ENCODE measurements around the gene LRMDA.

LRMDA gene

GRCh38 chr10:75437693-75438092 is 6.3 kb downstream of the LRMDA start:
- no peaks in the 10 kb centered on the region for H3K4me1 ChIP-seq
- peaks cover 3% of the 10 kb centered on the region for H3K27me3 ChIP-seq (ENCODE audit: low read depth)
- no peaks in the 10 kb centered on the region for H3K36me3 ChIP-seq (replicated peaks)
- no peaks in the 10 kb centered on the region for H3K9me3 ChIP-seq
- DNase-seq (ENCODE audit: low spot score in 2 of 2): no peak
- in situ Hi-C loops (cut with MboI; ENCODE audit: low sequenced_read_pairs): no loop called here
- no peak overlapping the region for H3K4me3 ChIP-seq

DNA sequence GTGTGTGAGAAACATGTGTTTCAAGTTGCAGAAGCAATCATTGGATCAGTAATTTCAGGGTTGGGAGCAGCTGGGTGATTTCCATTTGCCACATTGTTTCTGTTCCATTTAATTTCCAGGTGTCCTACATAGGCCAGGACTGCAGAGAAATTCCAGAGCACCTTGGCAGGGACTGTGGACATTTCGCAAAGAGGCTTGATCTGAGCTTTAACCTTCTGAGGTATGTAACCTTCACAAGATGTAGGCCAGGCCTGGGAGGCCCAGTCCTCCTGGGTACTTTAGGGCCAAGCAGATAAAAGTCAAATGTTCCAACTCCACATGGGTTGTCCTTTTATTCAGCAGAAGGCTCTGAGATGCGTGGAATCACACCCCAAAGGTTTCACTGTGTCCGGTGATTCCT is 6.9 kb downstream of the LRMDA start:
- DNase-seq (ENCODE audit: low spot score in 2 of 2): no peak
- no peaks in the 10 kb centered on the region for H3K4me1 ChIP-seq
- no peak overlapping the region for H3K4me3 ChIP-seq
- no peaks in the 10 kb centered on the region; the same call in 1 of the 2 replicates for H3K27me3 ChIP-seq (ENCODE audit: low read depth)
- no peaks in the 10 kb centered on the region for H3K36me3 ChIP-seq (replicated peaks)
- in situ Hi-C loops (cut with MboI; ENCODE audit: low sequenced_read_pairs): no loop called here
- H3K9me3 ChIP-seq: peaks cover 2% of the 10 kb centered on the region; the same call in 1 of the 2 replicates

DNA sequence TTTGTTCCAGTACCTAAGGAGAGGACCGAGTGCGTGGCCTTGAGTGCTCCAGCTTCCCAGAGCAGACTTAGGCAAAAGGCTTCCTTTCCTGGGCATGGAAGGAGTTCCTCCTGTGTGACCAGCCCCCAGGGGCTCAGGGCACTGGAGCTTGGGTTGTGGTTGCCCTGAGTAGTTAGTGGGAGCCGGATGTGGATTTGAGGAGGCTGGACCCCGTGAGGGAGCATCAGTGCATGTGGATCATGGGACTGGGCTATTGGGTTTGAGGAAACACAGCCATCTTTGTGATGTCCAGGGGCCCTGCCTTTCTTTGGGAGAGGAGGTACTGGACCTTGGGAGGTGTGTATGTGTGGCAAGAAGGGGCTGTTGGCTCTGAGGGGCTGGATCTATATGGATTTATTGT is 8.4 kb downstream of the LRMDA start:
- H3K4me1 ChIP-seq: no peaks in the 10 kb centered on the region
- no peaks in the 10 kb centered on the region for H3K36me3 ChIP-seq (replicated peaks)
- no peak for DNase-seq (ENCODE audit: low spot score in 2 of 2)
- in situ Hi-C loops (cut with MboI; ENCODE audit: low sequenced_read_pairs): no loop called here
- H3K9me3 ChIP-seq: peaks cover 10% of the 10 kb centered on the region; the same call in 1 of the 2 replicates
- H3K27me3 ChIP-seq (ENCODE audit: low read depth): no peaks in the 10 kb centered on the region
- H3K4me3 ChIP-seq: no peak overlapping the region

GRCh38 chr10:75440271-75440793 is 8.9 kb downstream of the LRMDA start:
- no peaks in the 10 kb centered on the region for H3K27me3 ChIP-seq (ENCODE audit: low read depth)
- peaks cover 10% of the 10 kb centered on the region; the same call in 1 of the 2 replicates for H3K9me3 ChIP-seq
- H3K4me1 ChIP-seq: no peaks in the 10 kb centered on the region
- no peak overlapping the region for H3K4me3 ChIP-seq
- no peak for DNase-seq (ENCODE audit: low spot score in 2 of 2)
- in situ Hi-C loops (cut with MboI; ENCODE audit: low sequenced_read_pairs): no loop called here
- no peaks in the 10 kb centered on the region for H3K36me3 ChIP-seq (replicated peaks)

GRCh38 chr10:75441196-75441595 is 9.8 kb downstream of the LRMDA start:
- peaks cover 10% of the 10 kb centered on the region; the same call in 1 of the 2 replicates for H3K9me3 ChIP-seq
- H3K36me3 ChIP-seq (replicated peaks): no peaks in the 10 kb centered on the region
- no peak overlapping the region for H3K4me3 ChIP-seq
- DNase-seq (ENCODE audit: low spot score in 2 of 2): no peak
- no peaks in the 10 kb centered on the region for H3K27me3 ChIP-seq (ENCODE audit: low read depth)
- H3K4me1 ChIP-seq: no peaks in the 10 kb centered on the region
- in situ Hi-C loops (cut with MboI; ENCODE audit: low sequenced_read_pairs): no loop called here

DNA sequence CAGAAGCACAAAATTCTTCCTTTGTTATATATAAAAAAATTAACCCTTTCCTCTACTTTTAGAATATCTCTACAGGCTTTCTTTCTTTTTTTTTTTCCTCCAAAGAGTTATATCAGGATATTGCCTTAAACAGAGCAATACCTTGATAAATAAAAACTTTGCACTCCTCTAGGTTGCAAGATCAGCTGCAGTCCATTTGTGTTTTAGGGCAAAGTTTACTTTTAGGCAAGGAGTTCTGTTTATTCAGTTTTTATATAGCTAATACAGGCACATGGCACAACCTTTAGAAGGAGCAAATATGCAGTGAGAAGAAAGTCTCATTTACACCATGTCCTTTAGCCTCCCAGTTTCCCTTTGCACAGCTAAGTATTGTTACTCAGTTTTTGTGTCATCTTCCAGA is 10.3 kb downstream of the LRMDA start:
- H3K9me3 ChIP-seq: peaks cover 10% of the 10 kb centered on the region; the same call in 1 of the 2 replicates
- DNase-seq (ENCODE audit: low spot score in 2 of 2): no peak
- no peaks in the 10 kb centered on the region for H3K27me3 ChIP-seq (ENCODE audit: low read depth)
- H3K4me1 ChIP-seq: no peaks in the 10 kb centered on the region
- no peaks in the 10 kb centered on the region for H3K36me3 ChIP-seq (replicated peaks)
- in situ Hi-C loops (cut with MboI; ENCODE audit: low sequenced_read_pairs): no loop called here
- no peak overlapping the region for H3K4me3 ChIP-seq

- H3K4me3 ChIP-seq: no peak overlapping the region
- no peaks in the 10 kb centered on the region for H3K36me3 ChIP-seq (replicated peaks)
- peaks cover 10% of the 10 kb centered on the region; the same call in 1 of the 2 replicates for H3K9me3 ChIP-seq
- no peaks in the 10 kb centered on the region for H3K27me3 ChIP-seq (ENCODE audit: low read depth)
- in situ Hi-C loops (cut with MboI; ENCODE audit: low sequenced_read_pairs): no loop called here
- DNase-seq (ENCODE audit: low spot score in 2 of 2): no peak
- no peaks in the 10 kb centered on the region for H3K4me1 ChIP-seq
Measured at GRCh38 chr10:75443362-75443761, 11.9 kb downstream of the LRMDA start.

- no peak for DNase-seq (ENCODE audit: low spot score in 2 of 2)
- in situ Hi-C loops (cut with MboI; ENCODE audit: low sequenced_read_pairs): no loop called here
- H3K36me3 ChIP-seq (replicated peaks): no peaks in the 10 kb centered on the region
- H3K27me3 ChIP-seq (ENCODE audit: low read depth): no peaks in the 10 kb centered on the region
- peaks cover 10% of the 10 kb centered on the region; the same call in 1 of the 2 replicates for H3K9me3 ChIP-seq
- H3K4me3 ChIP-seq: no peak overlapping the region
- no peaks in the 10 kb centered on the region for H3K4me1 ChIP-seq
Measured at GRCh38 chr10:75444781-75445386, 13.5 kb downstream of the LRMDA start.

GRCh38 chr10:75446508-75446907 is 15.1 kb downstream of the LRMDA start:
- no peaks in the 10 kb centered on the region for H3K4me1 ChIP-seq
- DNase-seq (ENCODE audit: low spot score in 2 of 2): no peak
- in situ Hi-C loops (cut with MboI; ENCODE audit: low sequenced_read_pairs): no loop called here
- H3K4me3 ChIP-seq: no peak overlapping the region
- H3K27me3 ChIP-seq (ENCODE audit: low read depth): peaks cover 4% of the 10 kb centered on the region; the same call in 1 of the 2 replicates
- H3K9me3 ChIP-seq: peaks cover 10% of the 10 kb centered on the region; the same call in 1 of the 2 replicates
- no peaks in the 10 kb centered on the region for H3K36me3 ChIP-seq (replicated peaks)

DNA sequence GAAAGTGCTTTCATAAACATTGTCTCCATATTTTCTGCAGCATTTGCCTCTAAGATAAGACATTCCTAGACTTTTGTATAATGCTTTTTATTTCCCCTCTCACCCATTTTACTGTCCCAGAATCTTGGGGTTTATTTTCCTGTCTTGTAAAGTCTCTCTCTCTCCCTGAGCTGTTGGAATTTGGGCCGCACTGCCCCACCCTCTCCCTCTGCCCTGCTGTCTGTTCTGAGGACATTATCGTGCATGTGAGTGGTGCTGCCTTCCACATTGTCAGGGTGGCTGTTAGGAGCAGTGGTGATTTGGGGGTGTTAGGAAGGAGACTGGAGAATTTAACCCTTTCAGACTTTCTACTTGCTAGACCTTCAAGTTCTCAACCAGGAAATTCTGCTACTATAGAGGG is 16.7 kb downstream of the LRMDA start:
- H3K9me3 ChIP-seq: peaks cover 9% of the 10 kb centered on the region; the same call in 1 of the 2 replicates
- H3K27me3 ChIP-seq (ENCODE audit: low read depth): peaks cover 11% of the 10 kb centered on the region; the same call in 1 of the 2 replicates
- H3K36me3 ChIP-seq (replicated peaks): no peaks in the 10 kb centered on the region
- in situ Hi-C loops (cut with MboI; ENCODE audit: low sequenced_read_pairs): no loop called here
- no peak overlapping the region for H3K4me3 ChIP-seq
- no peak for DNase-seq (ENCODE audit: low spot score in 2 of 2)
- no peaks in the 10 kb centered on the region for H3K4me1 ChIP-seq

GRCh38 chr10:75449382-75450074 is 18.1 kb downstream of the LRMDA start:
- Histone ChIP-seq H3K36me3 (replicated peaks) (no peaks in the 10 kb centered on the region), H3K27me3 (ENCODE audit: low read depth) (peaks cover 15% of the 10 kb centered on the region; the same call in 1 of the 2 replicates), H3K4me1 (no peaks in the 10 kb centered on the region), H3K4me3 (no peak overlapping the region), H3K9me3 (no peaks in the 10 kb centered on the region)
- in situ Hi-C loops (cut with MboI; ENCODE audit: low sequenced_read_pairs): no loop called here
- no peak for DNase-seq (ENCODE audit: low spot score in 2 of 2)

DNA sequence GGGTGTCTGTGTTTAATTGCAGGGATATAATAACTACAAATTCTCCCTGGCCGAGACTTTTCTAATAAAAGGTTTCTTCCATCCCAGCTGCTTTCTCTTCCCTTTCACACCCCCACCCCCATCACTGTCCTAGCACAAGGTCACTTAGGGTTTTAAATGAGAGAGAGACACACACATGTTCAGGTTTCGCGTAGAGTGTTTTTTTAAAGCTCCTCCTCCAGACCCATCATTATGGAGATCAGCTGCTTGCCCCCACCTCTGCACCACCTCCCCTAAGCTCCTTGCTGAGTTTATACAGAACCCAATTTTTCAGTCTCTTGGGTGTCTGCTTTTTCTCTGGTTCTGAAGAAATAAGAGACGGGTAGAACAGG is 18.6 kb downstream of the LRMDA start:
- H3K27me3 ChIP-seq (ENCODE audit: low read depth): peaks cover 15% of the 10 kb centered on the region; the same call in 1 of the 2 replicates
- H3K4me1 ChIP-seq: no peaks in the 10 kb centered on the region
- no peak overlapping the region for H3K4me3 ChIP-seq
- no peaks in the 10 kb centered on the region for H3K9me3 ChIP-seq
- H3K36me3 ChIP-seq (replicated peaks): no peaks in the 10 kb centered on the region
- no peak for DNase-seq (ENCODE audit: low spot score in 2 of 2)
- in situ Hi-C loops (cut with MboI; ENCODE audit: low sequenced_read_pairs): no loop called here

DNA sequence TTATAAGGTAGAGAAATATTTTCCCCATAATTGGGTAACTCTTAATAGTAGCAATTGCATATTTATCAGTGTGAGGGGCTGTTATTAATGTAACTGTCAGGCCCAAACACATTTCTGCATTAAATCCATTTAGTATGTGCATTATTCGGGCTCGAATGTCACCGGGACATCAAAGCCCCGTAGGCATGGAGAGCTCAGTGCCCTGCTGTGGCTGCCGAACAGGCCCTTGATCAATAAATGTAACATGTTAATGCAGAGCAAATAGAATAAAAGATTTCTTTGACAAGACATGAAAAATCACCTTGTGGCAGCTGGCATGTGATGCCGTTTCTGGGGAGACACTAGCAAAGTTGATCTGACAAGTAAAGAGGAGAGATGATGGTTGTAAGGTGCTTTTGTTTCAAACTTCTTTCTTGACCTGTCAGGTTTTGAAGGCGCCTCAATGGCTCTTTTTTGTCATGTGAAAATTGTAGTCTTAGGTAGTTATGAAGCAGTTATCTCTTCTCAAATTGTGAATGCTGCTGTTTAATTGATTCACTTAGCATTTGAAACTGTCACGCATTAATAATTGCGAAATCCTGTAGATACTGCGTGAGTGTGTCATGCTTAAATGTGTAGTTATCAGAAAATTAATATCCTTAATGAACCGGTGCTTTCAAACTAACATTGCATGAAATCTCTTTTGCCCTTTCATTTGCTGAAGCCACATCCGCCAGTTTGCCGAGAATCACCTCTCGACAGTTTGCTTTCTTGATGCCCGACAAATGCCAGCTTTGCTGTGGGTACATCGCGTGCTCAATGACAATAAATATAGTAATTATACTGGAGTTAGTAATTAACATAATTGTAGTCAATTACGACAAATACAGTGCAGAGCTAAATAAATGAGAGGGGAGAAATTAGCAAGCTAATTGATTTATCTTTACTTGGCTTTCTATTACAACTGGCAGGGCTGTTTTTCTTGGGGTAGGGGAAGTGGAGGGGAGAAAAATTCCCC is 19.5 kb downstream of the LRMDA start:
- no peak for DNase-seq (ENCODE audit: low spot score in 2 of 2)
- in situ Hi-C loops (cut with MboI; ENCODE audit: low sequenced_read_pairs): no loop called here
- Histone ChIP-seq H3K27me3 (ENCODE audit: low read depth) (peaks cover 15% of the 10 kb centered on the region; the same call in 1 of the 2 replicates), H3K36me3 (replicated peaks) (no peaks in the 10 kb centered on the region), H3K4me3 (no peak overlapping the region), H3K4me1 (no peaks in the 10 kb centered on the region), H3K9me3 (no peaks in the 10 kb centered on the region)

Measured in HAP-1 (cell line).